Right lobe of liver (tissue), 4 donors: ENCODE measurements around the gene ZACN.

Experiments
- CTCF ChIP-seq, 4 donors: fragments of 200-600 bp in 3 of 4; fragments of 450-650 bp in 1 of 4; IDR thresholded peaks; one replicate each; pipeline versions ENCODE4 v1.5.1 to v1.8.0; 2016 to 2022; ENCODE audit warnings: antibody characterized with exemption in 4 of 4, mild to moderate bottlenecking in 2 of 4
- POLR2A ChIP-seq: fragments of 450-650 bp; IDR thresholded peaks from one replicate; pipeline ENCODE4 v1.6.1; 2017; ENCODE audit warnings: antibody characterized with exemption, mild to moderate bottlenecking
- donor health status: DM: no; HTN: no; CAD: no.
- donor health status: DM: no; HTN: no; CAD: no.
- donor health status: DM: no; HTN: yes; CAD: no.

GRCh38 chr17:76123191-76123499 lies 44.2 kb downstream of the ZACN start:
- no peak for TF ChIP-seq CTCF (IDR thresholded peaks at IDR 0.05)
- TF ChIP-seq POLR2A, result no peak
